NCI-H146 treated with DMSO at 0.1 percent for 48 hours (cell line): ENCODE results near the gene ANLN.
"Not testable (repeated sequence)": the region's sequence is repeated elsewhere in the genome, so short reads cannot be mapped to it uniquely, and the experiment has no call there.

Experiments
- DNase-seq: peaks from one replicate; lab custom pipeline; 2025; ENCODE audit not compliant: unreplicated experiment; lab: John Stamatoyannopoulos, UW

ANLN gene

GRCh38 chr7:36497176-36497575, 107.5 kb downstream of the ANLN start:
- not testable (repeated sequence) for DNase-seq

GRCh38 chr7:36497775-36498174, 108.1 kb downstream of the ANLN start:
- no peak for DNase-seq
